RPMI8226 (cell line): ENCODE measurements around the gene SMG9.
A peak's percentile ranks its signal among the peaks of the same experiment; 100 is the strongest.

Experiments
- DNase-seq: peaks from one replicate; pipeline ENCODE4 v3.0.0-alpha.2; 2015

Gene SMG9

GRCh38 chr19:43719918-43720317 is 34.8 kb downstream of the SMG9 start:
- no peak for DNase-seq

GRCh38 chr19:43719378-43719868 is 35.3 kb downstream of the SMG9 start:
- no peak for DNase-seq

DNA sequence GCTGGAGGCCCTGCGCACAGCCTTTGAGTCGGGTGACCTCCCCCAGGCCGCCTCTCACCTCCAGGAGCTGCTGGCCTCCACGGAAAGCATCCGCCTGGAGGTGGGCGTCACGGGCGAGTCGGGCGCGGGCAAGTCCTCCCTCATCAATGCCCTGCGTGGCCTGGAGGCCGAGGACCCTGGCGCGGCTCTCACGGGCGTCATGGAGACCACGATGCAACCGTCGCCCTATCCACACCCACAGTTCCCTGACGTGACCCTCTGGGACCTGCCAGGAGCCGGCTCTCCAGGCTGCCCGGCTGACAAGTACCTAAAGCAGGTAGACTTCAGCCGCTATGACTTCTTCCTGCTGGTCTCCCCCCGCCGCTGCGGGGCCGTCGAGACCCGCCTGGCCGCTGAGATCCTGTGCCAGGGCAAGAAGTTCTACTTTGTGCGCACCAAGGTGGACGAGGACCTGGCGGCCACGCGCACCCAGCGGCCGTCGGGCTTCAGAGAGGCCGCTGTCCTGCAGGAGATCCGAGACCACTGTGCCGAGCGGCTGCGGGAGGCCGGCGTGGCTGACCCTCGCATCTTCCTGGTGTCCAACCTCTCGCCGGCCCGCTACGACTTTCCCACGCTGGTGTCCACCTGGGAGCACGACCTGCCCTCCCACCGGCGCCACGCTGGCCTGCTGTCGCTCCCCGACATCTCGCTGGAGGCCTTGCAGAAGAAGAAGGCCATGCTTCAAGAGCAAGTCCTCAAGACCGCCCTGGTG is 36.0 kb downstream of the SMG9 start:
- no peak for DNase-seq

GRCh38 chr19:43715776-43716175 is 39.0 kb downstream of the SMG9 start, which contains the start of gene IRGC:
IRGC (plus strand) TSS chr19:43716076; CDS start chr19:43718559, 2,483 bp downstream.
- DNase-seq: no peak

DNA sequence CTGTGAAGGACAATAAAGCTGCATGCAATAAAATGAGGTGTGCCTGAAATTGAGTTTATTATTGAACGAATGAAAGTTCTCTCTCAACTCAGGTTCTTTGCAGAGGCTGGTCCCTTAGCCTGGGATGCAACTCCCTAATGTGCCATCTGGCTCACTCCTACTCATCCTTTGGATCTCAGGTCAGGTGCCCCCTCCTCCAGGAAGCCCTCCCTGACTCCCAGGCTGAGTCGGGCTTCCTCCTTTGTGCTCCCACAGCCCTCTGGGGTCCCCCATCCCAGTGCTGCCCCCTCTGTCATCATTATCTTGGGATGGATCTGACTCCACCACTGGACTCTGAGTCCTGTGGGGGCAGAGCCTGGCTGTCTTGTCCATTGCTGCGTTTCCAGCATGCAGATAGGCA is 41.6 kb downstream of the SMG9 start:
- DNase-seq: no peak

DNA sequence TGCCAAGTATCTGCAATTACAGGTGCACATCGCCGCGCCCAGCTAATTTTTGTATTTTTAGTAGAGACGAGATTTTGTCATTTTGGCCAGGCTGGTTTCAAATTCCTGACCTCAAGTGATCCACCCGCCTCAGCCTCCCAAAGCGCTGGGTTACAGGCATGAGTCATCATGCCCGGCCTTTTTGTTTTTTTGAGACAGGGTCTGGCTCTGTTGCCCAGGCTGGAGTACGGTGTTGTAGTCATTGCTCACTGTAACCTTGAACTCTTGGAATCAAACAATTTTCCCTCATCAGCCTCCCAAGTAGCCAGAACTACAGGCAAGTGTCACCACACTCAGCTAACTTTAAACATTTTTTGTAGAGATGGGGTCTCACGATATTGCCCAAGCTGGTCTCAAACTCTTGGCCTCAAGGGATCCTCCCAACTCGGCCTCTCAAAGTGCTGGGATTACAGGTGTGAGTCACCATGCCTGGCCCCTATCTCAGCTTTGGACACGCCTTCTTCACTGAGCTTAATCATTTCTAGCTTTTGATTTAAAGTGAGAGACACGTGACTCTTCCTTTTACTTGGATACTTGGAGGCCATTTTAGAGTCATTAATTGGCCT is 42.9 kb downstream of the SMG9 start:
- no peak for DNase-seq

- DNase-seq: no peak
These were observed 46.0 kb downstream of the SMG9 start for GRCh38 chr19:43708716-43709115.

DNA sequence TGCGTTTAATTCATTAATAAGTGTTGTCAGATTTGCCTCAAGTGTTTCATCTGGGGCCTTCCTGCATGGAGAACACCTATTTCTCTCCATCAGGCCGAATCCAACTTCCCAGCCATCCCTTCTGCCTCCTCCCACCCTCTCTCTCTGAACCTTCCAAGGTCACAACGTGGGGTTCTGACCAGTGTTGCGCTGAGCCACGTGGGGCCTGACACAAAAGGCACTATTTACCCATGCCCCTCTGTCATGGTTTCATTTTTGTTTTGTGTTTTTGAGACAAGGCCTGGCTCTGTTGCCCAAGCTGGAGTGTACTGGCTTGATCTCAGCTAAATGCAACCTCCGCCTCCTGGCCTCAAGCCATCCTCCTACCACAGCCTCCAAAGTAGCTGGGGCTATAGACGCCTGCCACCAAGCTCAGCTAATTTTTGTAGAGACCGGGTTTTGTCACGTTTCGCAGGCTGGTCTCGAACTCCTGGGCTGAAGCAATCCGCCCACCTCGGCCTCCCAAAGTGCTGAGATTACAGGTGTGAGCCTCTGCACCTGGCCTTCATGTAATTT is 47.5 kb downstream of the SMG9 start:
- DNase-seq: no peak

GRCh38 chr19:43705729-43706128 is 49.0 kb downstream of the SMG9 start:
- no peak for DNase-seq

- no peak for DNase-seq
These were observed 50.6 kb downstream of the SMG9 start for GRCh38 chr19:43704002-43704705.

DNA sequence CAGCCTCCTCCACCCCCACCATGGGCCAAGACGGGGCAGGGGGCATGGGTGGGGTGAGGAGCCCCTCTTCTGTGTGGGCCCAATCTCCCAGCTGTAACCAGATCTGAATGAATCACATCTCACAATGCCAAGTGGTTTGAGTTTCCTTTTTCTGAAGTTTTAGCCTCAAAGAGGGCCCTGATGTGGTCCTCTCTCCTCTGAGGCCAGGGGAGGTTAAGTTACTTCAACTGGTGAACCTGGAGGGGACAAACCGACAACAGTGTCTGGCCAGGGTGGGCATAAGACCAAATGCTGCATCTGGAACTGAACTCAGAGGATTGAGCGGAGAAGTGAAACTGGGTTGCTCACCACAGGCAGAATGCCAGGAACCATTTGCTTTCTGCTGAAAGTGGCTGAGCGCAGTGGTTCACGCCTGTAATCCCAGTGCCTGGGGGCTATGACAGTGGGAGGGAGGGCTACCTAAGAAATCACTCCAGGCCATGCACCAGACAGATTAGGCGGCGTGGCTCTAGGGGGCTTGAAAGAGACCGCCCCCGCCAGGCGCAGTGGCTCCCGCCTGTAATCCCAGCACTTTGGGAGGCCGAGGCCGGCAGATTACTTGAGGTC is 54.3 kb downstream of the SMG9 start:
- DNase-seq: peak; percentile 93

DNA sequence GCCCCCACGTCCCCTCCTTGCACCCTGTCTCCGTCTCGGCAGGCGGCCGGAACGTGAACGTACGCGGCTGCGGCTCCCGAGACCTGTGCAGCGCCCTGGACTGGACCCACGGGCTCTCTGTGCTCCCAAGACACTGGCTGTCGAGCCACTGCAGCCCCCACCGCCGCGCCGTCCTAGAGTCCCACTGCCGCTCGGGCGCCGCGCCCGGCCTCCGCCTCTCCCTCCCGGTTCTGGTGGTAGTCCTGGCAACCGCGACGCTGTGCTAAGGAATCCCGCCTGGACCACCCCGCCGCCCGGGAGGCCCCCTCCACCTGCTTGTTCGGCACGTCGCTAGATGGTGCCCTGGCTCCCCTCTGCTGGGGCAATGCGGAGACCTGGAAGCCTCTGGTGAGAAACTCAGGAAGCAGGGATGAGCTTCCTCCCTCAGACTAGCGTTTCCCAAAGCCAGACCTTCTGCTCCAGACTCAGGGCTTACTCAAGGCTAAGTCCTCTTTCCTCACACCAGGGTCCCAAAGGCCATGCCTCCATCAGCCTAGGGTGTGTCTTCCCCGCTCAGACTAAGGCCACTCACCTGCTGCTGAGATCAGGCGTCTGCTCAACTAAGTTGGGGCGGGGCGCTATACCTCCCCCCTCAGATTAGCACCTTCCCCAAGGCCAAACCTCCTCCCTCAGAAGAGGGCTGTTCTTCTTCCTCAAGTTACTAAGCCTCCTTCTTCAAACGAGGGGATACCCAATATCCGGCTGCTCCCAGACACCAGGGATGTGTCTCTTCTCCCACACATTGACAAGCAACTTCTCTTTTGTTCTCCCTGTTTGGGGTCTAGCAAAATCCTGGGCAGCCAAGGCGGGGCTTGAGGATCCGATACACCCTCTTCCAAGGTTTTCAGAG is 55.0 kb downstream of the SMG9 start:
- DNase-seq: peak; percentile 25

DNA sequence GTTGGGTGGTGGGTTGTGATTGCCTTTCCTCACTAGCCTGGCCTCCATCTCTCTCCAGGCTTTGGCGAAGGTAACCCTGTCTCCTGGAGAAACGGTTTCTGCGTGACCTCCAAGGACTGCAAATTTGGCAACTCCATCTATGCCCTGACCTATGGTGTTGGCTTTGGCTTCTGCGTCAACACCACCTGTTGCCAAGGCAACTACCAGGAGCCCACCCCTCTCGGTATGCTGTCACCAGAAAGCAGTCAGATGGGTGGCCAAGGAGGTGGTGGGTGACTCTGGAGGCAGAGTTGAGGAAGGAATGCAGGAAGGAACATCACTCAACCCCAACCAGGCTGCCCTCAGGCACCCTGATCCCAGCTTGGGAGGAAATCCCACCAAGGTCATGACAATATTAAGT is 57.5 kb downstream of the SMG9 start:
- DNase-seq: no peak

- no peak for DNase-seq
These were observed 58.6 kb downstream of the SMG9 start for GRCh38 chr19:43695985-43696704.

DNA sequence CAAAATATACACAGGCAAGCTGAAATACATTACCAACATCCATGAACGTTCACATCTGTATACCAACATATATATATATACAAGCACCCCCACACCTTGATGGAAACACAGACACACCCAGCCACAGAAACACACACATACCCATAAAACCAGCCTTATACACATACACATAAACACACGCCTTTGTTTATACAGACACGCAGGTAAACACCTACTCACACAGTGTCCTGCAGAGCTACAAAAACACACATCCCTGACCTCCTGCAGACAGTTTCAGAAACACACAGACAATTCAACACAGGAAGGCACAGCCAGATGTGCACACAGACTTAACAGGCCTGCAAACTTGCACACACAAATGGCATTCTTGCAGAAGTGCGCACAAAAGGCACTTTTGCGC is 60.2 kb downstream of the SMG9 start:
- DNase-seq: no peak

DNA sequence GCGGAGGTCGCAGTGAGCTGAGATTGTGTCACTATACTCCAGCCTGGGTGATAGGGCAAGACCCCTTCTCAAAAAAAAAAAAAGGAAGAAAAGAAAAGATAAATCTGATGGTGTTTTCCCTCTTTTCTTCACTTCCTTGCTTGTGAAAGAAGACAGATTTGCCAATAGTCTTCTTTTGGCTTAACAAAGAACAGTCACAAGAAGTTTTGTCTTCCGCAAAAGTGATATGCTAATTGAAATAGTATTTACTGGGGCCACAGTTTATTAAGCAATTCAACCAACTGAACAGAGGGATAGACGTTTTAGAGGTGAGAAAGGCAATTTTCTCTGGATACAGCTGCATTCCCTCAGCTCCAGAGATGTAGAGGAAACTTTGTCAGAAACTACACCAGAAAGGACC is 61.9 kb downstream of the SMG9 start:
- DNase-seq: no peak

- no peak for DNase-seq
These were observed 62.4 kb downstream of the SMG9 start for GRCh38 chr19:43692385-43692784.

DNA sequence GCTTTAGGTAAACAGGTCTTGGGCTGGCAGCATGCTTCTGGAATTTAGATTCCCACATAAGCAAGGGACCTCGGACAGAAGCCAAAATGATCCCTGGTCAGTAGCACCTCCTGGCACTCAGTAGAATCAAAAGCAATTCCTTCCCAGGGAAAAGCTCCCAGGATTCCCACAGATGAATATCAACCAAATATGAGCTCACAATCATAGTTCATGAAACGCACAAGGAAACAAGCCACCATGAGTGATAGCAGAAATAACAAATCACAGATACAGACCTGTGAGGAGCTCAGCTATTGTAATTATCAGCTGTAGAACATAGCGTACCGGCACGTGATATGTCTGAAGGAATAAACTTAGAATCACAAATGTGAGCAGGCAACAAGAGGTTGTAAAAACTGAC is 63.0 kb downstream of the SMG9 start:
- DNase-seq: no peak

GRCh38 chr19:43690890-43691289 is 63.9 kb downstream of the SMG9 start:
- DNase-seq: no peak

DNA sequence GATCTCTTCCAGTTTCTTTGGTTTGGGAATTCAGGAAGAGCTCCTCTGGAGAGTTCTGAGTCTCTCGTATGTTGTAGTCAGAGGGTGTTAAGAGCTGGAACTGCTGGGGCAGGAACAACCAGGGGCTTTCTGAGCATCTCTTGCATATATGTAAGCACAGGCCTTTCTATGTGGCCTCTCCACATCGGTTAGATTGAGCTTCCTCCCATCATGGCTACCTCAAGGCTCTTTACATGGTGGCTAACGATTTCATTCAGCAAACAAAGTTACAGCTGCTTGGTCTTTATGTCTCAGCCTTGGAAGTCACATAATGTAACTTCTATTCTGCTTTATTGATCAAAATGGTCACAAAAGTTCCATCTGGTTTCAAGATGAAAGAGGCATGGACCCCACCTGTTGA is 64.3 kb downstream of the SMG9 start:
- no peak for DNase-seq

- no peak for DNase-seq
These were observed 66.6 kb downstream of the SMG9 start for GRCh38 chr19:43688059-43688701.
